GM23248 (cell line): Measurements from ENCODE around the gene PALMD.

Experiments used
- EZH2 ChIP-seq: fragments of 200-600 bp; sonication (generic); IDR thresholded peaks from 2 replicates; pipeline ENCODE4 v1.6.1; 2018; ENCODE audit warnings: antibody characterized with exemption, mild to moderate bottlenecking; ENCODE audit not compliant: insufficient read depth, poor library complexity, severe bottlenecking
- EZH2phosphoT487 ChIP-seq: fragments of 200-600 bp; sonication (generic); IDR thresholded peaks from 2 replicates; pipeline ENCODE4 v1.6.1; 2018; ENCODE audit warnings: antibody characterized with exemption, moderate library complexity, mild to moderate bottlenecking, low read depth; ENCODE audit not compliant: insufficient read depth

DNA sequence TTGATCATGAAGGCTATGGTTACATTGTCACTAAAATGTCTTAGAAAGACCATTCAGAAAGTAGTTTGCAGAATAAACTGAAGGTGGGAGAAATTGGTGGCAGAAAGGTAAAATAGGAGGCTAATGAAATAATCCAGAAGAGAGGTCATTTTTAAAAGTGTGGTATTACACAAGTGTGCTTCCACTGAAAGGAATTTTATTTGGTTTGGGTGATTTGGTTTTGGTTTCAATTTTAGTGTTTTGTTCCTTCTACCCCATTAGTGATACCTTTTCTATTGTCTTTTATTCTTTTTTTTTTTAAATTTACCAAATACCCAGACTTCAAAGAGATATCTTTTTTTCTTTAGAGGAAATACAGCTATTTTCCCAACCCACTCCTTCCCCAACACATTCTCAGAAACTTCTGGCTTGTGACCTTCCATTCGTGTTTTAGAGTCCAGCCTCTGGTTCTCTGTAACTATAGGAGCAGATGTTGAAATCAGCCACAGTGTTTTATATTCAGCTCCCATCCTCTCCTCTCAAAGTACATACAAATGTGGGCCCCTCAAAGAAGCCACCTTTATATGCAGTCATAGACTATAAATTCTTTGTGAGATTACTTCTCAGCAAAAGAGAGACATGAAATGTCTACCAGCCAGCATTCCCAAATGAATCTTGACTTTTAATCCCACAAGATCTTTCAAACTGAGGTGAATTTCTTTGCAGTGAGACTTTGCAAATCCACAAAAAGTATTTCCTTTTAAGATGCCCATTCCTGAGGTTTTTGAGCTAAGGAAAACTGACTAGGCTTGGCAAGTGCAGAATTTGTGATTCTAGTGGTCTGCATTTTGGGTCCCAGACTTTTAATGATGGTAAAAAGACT, 42.0 kb upstream of the PALMD start:
- no peak for TF ChIP-seq EZH2phosphoT487
- TF ChIP-seq EZH2: no peak
